H1 (cell line): ENCODE data around the gene NPSR1.

Experiments used
- CTCF ChIP-seq, 3 experiments: IDR thresholded peaks; 1 replicate in 2 of 3; 2 replicates in 1 of 3; pipeline versions ENCODE4 v1.5.1 to v1.6.1; 2011; ENCODE audit warnings: low read length in 3 of 3, mild to moderate bottlenecking in 3 of 3, inconsistent platforms in 2 of 3, low read depth in 1 of 3, moderate library complexity in 1 of 3; ENCODE audit not compliant: insufficient read depth in 1 of 3; ENCODE audit errors: control extremely low read depth in 1 of 3
- JUN ChIP-seq: IDR thresholded peaks from 2 replicates; pipeline ENCODE4 v1.6.1; 2011; ENCODE audit warnings: low read depth, mild to moderate bottlenecking, improper control_type of control experiment, low read length
- KDM1A ChIP-seq: fragments of 200-600, 300-600 bp; sonication (generic); IDR thresholded peaks from 2 replicates; pipeline ENCODE4 v1.7.1; 2016; ENCODE audit warnings: mild to moderate bottlenecking, low read length, borderline replicate concordance
- RAD21 ChIP-seq, 2 experiments: IDR thresholded peaks in 1 of 2; conservative IDR thresholded peaks in 1 of 2; 2 replicates each; pipeline ENCODE4 v1.6.1; 2011; ENCODE audit warnings: low read depth in 2 of 2, low read length in 2 of 2, improper control_type of control experiment in 1 of 2, inconsistent platforms in 1 of 2, mild to moderate bottlenecking in 1 of 2, moderate library complexity in 1 of 2

- TF ChIP-seq CTCF (IDR thresholded peaks at IDR 0.05; ENCODE audit: control extremely low read depth in 1 of 3, insufficient read depth in 1 of 3, low read depth in 1 of 3, low read length in 3 of 3): no peak
- TF ChIP-seq JUN: no peak
- TF ChIP-seq KDM1A: no peak
- TF ChIP-seq RAD21 (IDR thresholded peaks at IDR 0.05 in 1 of 2, conservative IDR thresholded peaks at IDR 0.05 in 1 of 2; ENCODE audit: low read depth in 2 of 2, low read length in 2 of 2): no peak
Measured at GRCh38 chr7:34656041-34656440, 2.0 kb upstream of the NPSR1 start.
